Endothelial cell (in vitro differentiated cells): ENCODE data around the gene SLC22A12. TPM values are rescaled to one million over a fixed set of nuclear protein-coding genes. Genes with fewer than 3 reads are reported as not detected.

Experiments
- DNase-seq: peaks from one replicate; pipeline ENCODE4 v3.0.0; 2021; ENCODE audit warnings: low spot score
- H3K27ac Mint-ChIP-seq: one replicate; pipeline ENCODE4 v1.8.0; 2021; ENCODE audit warnings: mixed read lengths, inconsistent platforms; ENCODE audit not compliant: unreplicated experiment
- H3K27me3 Mint-ChIP-seq: one replicate; pipeline ENCODE4 v1.8.0; 2021; ENCODE audit warnings: mild to moderate bottlenecking, moderate library complexity, mixed read lengths, inconsistent platforms; ENCODE audit not compliant: unreplicated experiment
- H3K36me3 Mint-ChIP-seq: one replicate; pipeline ENCODE4 v1.8.0; 2021; ENCODE audit warnings: mild to moderate bottlenecking, low read depth, mixed read lengths, inconsistent platforms; ENCODE audit not compliant: unreplicated experiment
- H3K4me1 Mint-ChIP-seq: one replicate; pipeline ENCODE4 v1.8.0; 2021; ENCODE audit warnings: mild to moderate bottlenecking, mixed read lengths, inconsistent platforms; ENCODE audit not compliant: unreplicated experiment
- H3K4me3 Mint-ChIP-seq: one replicate; pipeline ENCODE4 v1.8.0; 2021; ENCODE audit warnings: mild to moderate bottlenecking, mixed read lengths, inconsistent platforms; ENCODE audit not compliant: unreplicated experiment
- H3K9me3 Mint-ChIP-seq: one replicate; pipeline ENCODE4 v1.8.0; 2021; ENCODE audit warnings: mixed read lengths, inconsistent platforms; ENCODE audit not compliant: unreplicated experiment
- CTCF ChIP-seq: fragments of 200-600 bp; sonication (generic); IDR thresholded peaks from one replicate; pipeline ENCODE4 v1.5.0; 2021; ENCODE audit warnings: antibody characterized with exemption; ENCODE audit not compliant: unreplicated experiment
- total RNA-seq: library from RNA; stranded (reverse); fragmentation: NEBNext Ultra II Directional; extraction: Animal tissue kit (Norgen Biotek cat#: 25700); gene quantifications from one replicate; pipeline ENCODE4 v1.2.1, GENCODE V29; 2021; ENCODE audit not compliant: unreplicated experiment

Gene SLC22A12
- total RNA-seq, 1 donor from 2014 or later, result not detected

- Mint-ChIP-seq H3K36me3 (peaks cover 4% of the 10 kb centered on the region), H3K9me3 (no peaks in the 10 kb centered on the region), H3K27me3 (peaks cover 12% of the 10 kb centered on the region), H3K27ac (no peak overlapping the region), H3K4me3 (no peak overlapping the region), H3K4me1 (peaks cover 22% of the 10 kb centered on the region)
- no peak for TF ChIP-seq CTCF
- DNase-seq, result no peak
Measured at GRCh38 chr11:64624883-64625481, 34.0 kb downstream of the SLC22A12 start.

GRCh38 chr11:64626637-64627036, 35.6 kb downstream of the SLC22A12 start:
- TF ChIP-seq CTCF, result no peak
- Mint-ChIP-seq H3K27me3 (peaks cover 9% of the 10 kb centered on the region), H3K4me1 (peaks cover 20% of the 10 kb centered on the region), H3K9me3 (no peaks in the 10 kb centered on the region), H3K36me3 (peaks cover 4% of the 10 kb centered on the region), H3K27ac (no peak overlapping the region), H3K4me3 (no peak overlapping the region)
- DNase-seq, result no peak

GRCh38 chr11:64627371-64627770, 36.4 kb downstream of the SLC22A12 start:
- peaks cover 8% of the 10 kb centered on the region for H3K27me3 Mint-ChIP-seq
- H3K4me1 Mint-ChIP-seq, result peaks cover 18% of the 10 kb centered on the region
- DNase-seq, result no peak
- peaks cover 5% of the 10 kb centered on the region for H3K36me3 Mint-ChIP-seq
- no peak overlapping the region for H3K27ac Mint-ChIP-seq
- no peaks in the 10 kb centered on the region for H3K9me3 Mint-ChIP-seq
- H3K4me3 Mint-ChIP-seq, result no peak overlapping the region
- TF ChIP-seq CTCF, result no peak

- Mint-ChIP-seq H3K27ac (no peak overlapping the region), H3K27me3 (peaks cover 6% of the 10 kb centered on the region)
- TF ChIP-seq CTCF, result no peak
Measured at GRCh38 chr11:64628596-64628995, 37.6 kb downstream of the SLC22A12 start.

GRCh38 chr11:64629103-64629502, 38.1 kb downstream of the SLC22A12 start:
- Mint-ChIP-seq H3K4me3 (no peak overlapping the region), H3K36me3 (peaks cover 4% of the 10 kb centered on the region), H3K9me3 (no peaks in the 10 kb centered on the region), H3K4me1 (peaks cover 29% of the 10 kb centered on the region), H3K27me3 (peaks cover 6% of the 10 kb centered on the region), H3K27ac (no peak overlapping the region)
- no peak for DNase-seq
- TF ChIP-seq CTCF, result no peak

More at GRCh38 chr11:64628596-64628995, 37.6 kb downstream of the SLC22A12 start:
- DNase-seq, result no peak
- Mint-ChIP-seq H3K4me3 (no peak overlapping the region), H3K4me1 (peaks cover 24% of the 10 kb centered on the region), H3K36me3 (peaks cover 4% of the 10 kb centered on the region), H3K9me3 (no peaks in the 10 kb centered on the region)
